T47D (cell line): Measurements from ENCODE around the gene SCYL1.
"Not testable (repeated sequence)": the region's sequence is repeated elsewhere in the genome, so short reads cannot be mapped to it uniquely, and the experiment has no call there.

ENCODE experiments used
- DNase-seq, 2 experiments: peaks; one replicate each; pipeline versions ENCODE4 v3.0.0 to v3.0.0-alpha.2; 2011 to 2012; ENCODE audit warnings: low read depth in 1 of 2, low spot score in 1 of 2
- JUND ChIP-seq: IDR thresholded peaks from 2 replicates; pipeline ENCODE4 v1.6.1; 2012; ENCODE audit warnings: low read depth
- in situ Hi-C: cut with HindIII; loops from 2 replicates; pipeline ENCODE4 v1.10.0; 2016; ENCODE audit warnings: low sequenced_read_pairs, low pct_unique_long_range_greater_than_20kb

Gene SCYL1

GRCh38 chr11:65558930-65559509 lies 34.1 kb downstream of the SCYL1 start:
- in situ Hi-C loops = no loop called here
- no peak for TF ChIP-seq JUND
- no peak for DNase-seq

DNA sequence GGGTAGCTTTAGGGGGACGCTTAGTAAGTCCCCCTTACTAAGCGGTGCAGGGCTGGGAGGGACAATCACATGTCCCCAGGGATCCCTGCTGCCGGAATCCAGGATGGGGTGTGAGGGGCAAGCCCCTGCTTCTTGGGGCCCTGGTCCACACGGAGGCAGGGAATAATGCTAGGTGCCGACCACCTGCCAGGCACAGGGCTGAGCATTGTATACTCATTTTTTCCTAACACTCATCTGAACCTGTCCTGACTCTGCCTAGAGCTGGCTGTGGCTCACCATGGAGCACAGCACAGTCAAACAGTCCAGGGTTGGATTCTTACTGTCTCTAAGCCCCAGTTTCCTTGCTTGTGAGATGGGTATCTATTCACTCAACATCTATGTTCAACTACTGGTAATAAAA lies 34.7 kb downstream of the SCYL1 start:
- in situ Hi-C loops = no loop called here
- no peak for TF ChIP-seq JUND
- no peak for DNase-seq

DNA sequence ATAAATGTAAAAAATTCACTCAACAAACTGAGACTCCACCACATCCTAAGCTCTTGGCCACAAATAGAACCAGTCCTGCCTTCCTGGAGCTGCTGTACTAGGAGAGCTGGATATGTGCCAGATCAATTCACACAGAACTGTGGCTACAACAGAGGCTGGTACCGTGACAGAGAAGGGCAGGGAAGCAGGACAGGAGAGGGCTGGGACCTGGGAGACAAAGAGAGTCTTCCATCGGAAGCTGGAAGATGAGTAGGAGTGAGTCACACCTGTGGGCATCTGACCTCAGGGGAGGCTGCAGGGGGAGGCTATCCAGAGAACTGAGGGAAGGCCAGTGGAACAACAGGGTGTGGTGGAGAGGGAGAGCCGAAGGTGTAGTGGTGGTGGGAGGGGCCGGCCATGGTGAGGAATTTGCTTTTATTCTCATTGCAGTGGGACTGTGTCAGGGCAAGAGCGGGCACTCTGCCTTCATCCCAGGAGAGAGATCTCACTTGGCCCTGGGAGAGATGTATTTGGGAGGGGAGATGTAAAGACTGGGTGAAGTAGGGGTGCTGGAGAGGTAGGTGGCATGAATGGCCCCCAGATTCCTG lies 35.2 kb downstream of the SCYL1 start:
- peak in 1 of 2 experiments; percentile 59 for DNase-seq
- no peak for TF ChIP-seq JUND
- in situ Hi-C loops = no loop called here

- TF ChIP-seq JUND = no peak
- in situ Hi-C loops = no loop called here
- peak in 1 of 2 experiments; percentile 46 for DNase-seq
Observed at GRCh38 chr11:65560555-65561418, 35.9 kb downstream of the SCYL1 start.

- in situ Hi-C loops = no loop called here
- DNase-seq = no peak
- TF ChIP-seq JUND = no peak
Observed at GRCh38 chr11:65562020-65562419, 37.1 kb downstream of the SCYL1 start.

GRCh38 chr11:65562788-65563187 lies 37.9 kb downstream of the SCYL1 start:
- no peak for TF ChIP-seq JUND
- no peak for DNase-seq
- in situ Hi-C loops = no loop called here

- in situ Hi-C loops = no loop called here
- no peak for DNase-seq
- no peak for TF ChIP-seq JUND
Observed at GRCh38 chr11:65563601-65564000, 38.7 kb downstream of the SCYL1 start.

DNA sequence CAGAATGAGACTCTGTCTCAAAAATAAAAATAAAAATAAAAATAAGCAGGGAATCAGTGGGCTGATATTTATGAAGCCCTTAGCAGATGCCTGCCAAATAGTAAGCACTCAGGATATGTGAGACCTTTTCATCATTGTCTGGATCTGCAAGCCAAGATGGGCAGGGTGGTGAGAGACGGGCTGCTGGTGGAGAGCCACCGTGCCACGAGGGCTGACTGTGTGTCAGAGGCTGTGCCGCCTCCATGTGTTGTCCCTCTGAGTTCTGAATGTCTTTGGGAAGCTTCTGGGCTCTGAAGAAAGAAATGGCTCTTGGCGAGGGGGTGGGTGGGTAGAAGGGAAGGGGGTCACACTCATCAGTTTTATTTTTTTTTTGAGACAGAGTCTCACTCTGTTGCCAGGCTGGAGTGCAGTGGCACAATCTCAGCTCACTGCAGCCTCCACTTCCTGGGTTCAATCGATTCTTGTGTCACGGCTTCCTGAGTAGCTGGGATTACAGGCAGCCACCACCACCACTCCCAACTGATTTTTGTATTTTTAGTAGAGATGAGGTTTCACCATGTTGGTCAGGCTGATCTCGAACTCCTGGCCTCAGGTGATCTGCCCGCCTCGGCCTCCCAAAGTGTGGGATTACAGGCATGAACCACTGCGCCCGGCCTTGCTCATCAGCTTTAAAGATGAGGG lies 40.1 kb downstream of the SCYL1 start:
- DNase-seq, in situ Hi-C loops: not testable (repeated sequence)

- in situ Hi-C loops = no loop called here
- no peak for TF ChIP-seq JUND
- no peak for DNase-seq
Observed at GRCh38 chr11:65565624-65566453, 41.0 kb downstream of the SCYL1 start.

DNA sequence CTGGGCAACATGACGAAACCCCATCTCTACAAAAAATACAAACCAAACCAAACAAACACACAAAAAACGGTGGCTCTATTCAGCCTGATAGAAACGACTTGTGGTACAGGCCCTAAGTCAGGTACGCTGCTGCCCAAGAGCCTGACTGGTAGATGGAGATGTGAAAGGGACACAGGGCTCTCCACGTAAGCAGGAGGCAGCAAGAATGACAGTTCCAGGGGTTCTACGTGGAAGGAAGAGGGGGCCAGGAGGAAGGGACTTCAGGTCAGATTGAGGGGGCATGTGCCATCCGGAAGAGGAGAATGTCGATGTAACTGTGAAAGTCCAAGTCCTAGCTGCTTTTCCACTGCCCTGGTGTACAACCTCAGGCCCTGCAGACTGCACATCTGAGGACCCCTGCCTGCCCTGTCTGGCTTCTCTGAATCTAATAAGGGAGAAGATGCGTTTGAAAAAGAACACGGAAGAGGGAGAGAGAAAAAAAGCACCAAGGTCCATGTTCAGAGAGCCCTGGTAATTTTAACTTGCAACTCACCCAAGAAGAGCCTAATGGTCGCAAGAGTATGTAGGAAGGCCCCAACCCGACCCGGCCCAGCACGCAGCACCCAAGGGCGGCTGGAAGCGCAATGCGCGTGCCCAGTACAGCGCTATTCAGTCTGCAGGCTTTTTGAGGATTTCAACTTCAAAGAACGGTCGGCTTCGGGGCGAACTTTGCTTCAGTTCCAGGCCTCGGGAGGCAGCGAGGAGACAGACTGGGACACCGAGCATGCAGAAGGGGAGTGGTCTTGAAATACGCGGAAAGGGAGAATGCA lies 44.5 kb downstream of the SCYL1 start:
- no peak for TF ChIP-seq JUND
- in situ Hi-C loops = no loop called here
- DNase-seq = no peak

- DNase-seq = peak; percentile 99
- in situ Hi-C loops = no loop called here
- TF ChIP-seq JUND = no peak
Observed at GRCh38 chr11:65569973-65570918, 45.4 kb downstream of the SCYL1 start, which contains the start of gene ZNRD2. Gene ZNRD2, plus strand, starts transcription at chr11:65570477. Its CDS starts 15 bp downstream, at chr11:65570492.
